GM18498 (cell line): ENCODE data around the gene DCBLD2.

Experiments
- ATAC-seq: cut with Tn5 transposase; IDR thresholded peaks from one replicate; pipeline ENCODE4 v1.9.1; 2021; ENCODE audit warnings: mild to moderate bottlenecking, moderate library complexity; ENCODE audit not compliant: unreplicated experiment

The DCBLD2 gene

GRCh38 chr3:98798820-98799219 is 102.7 kb downstream of the DCBLD2 start:
- no peak for ATAC-seq

- ATAC-seq: no peak
These were observed 103.6 kb downstream of the DCBLD2 start for GRCh38 chr3:98797905-98798304.

- no peak for ATAC-seq
These were observed 105.2 kb downstream of the DCBLD2 start for GRCh38 chr3:98796334-98796733.

GRCh38 chr3:98793971-98794370 is 107.5 kb downstream of the DCBLD2 start:
- ATAC-seq: no peak

GRCh38 chr3:98791341-98792325 is 109.9 kb downstream of the DCBLD2 start:
- no peak for ATAC-seq

- no peak for ATAC-seq
These were observed 112.8 kb downstream of the DCBLD2 start for GRCh38 chr3:98788651-98789050.

- ATAC-seq: no peak
These were observed 114.3 kb downstream of the DCBLD2 start for GRCh38 chr3:98787181-98787580.

GRCh38 chr3:98786364-98787006 is 115.0 kb downstream of the DCBLD2 start:
- no peak for ATAC-seq

- no peak for ATAC-seq
These were observed 116.6 kb downstream of the DCBLD2 start for GRCh38 chr3:98784666-98785600.

- ATAC-seq: no peak
These were observed 117.5 kb downstream of the DCBLD2 start for GRCh38 chr3:98784042-98784441.

GRCh38 chr3:98782824-98783500 is 118.5 kb downstream of the DCBLD2 start:
- no peak for ATAC-seq

- ATAC-seq: no peak
These were observed 121.2 kb downstream of the DCBLD2 start for GRCh38 chr3:98780343-98780742.

- ATAC-seq: no peak
These were observed 121.8 kb downstream of the DCBLD2 start for GRCh38 chr3:98779541-98780335.

GRCh38 chr3:98778852-98779413 is 122.6 kb downstream of the DCBLD2 start:
- ATAC-seq: no peak

GRCh38 chr3:98778383-98778782 is 123.1 kb downstream of the DCBLD2 start:
- ATAC-seq: no peak

GRCh38 chr3:98777801-98778220 is 123.7 kb downstream of the DCBLD2 start:
- no peak for ATAC-seq

- no peak for ATAC-seq
These were observed 124.2 kb downstream of the DCBLD2 start for GRCh38 chr3:98777286-98777685.

- ATAC-seq: no peak
These were observed 125.4 kb downstream of the DCBLD2 start for GRCh38 chr3:98776140-98776493.

GRCh38 chr3:98775459-98776139 is 125.9 kb downstream of the DCBLD2 start:
- ATAC-seq: no peak
